LNCAP (cell line): ENCODE measurements around the gene TRIM10.

Experiments
- CTCF ChIP-seq: fragments of 450-650 bp; IDR thresholded peaks from 2 replicates; pipeline ENCODE4 v1.5.1; 2017; ENCODE audit warnings: mild to moderate bottlenecking

TRIM10 gene

GRCh38 chr6:30185846-30186484 lies 25.0 kb upstream of the TRIM10 start:
- TF ChIP-seq CTCF: no peak

DNA sequence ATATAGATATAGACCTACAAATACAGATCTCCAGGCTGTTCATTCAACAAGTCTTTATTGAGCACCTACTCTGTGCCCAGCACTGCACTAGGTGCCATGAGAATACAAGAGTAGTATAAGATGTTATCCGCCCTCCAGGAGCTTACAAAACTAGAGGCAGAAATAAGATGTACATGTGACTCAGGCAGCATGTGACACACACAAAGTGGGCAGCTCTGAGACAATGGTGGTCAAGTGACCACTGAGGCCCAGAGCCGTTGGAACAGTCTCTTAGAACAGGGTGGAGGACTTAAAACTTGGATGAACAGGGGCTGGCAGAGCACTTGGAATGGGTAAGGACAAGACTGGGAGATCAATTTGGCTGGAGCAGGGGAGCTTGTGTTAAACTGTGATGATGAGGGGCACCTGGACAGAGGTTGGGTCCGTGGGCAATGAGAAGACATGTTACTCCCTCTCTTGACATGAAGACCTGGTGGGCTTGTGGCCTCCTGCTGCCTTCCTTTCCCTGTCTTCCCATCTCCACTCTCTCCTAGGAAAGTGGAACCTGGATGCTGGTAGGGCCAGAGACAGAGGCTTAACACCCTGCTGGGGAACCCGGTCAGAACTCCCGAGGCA lies 23.5 kb upstream of the TRIM10 start:
- no peak for TF ChIP-seq CTCF

GRCh38 chr6:30180145-30180544 lies 19.1 kb upstream of the TRIM10 start:
- TF ChIP-seq CTCF: no peak

DNA sequence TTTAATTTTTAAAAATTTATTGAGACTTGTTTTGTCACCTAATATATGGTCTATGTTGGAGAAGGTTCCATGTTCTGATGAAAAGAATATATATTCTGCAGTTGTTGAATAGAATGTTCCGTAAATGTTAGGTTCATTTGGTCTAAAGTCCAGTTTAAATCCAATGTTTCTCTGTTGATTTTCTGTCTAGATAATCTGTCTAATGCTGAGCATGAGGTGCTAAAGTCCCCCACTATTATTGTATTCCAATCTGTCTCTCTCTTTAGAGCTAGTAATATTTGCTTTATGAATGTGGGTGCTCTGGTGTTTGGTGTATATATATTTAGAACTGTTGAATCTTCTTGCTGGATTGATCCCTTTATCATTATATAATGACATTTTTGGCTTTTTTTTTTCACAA lies 17.8 kb upstream of the TRIM10 start:
- TF ChIP-seq CTCF: no peak

DNA sequence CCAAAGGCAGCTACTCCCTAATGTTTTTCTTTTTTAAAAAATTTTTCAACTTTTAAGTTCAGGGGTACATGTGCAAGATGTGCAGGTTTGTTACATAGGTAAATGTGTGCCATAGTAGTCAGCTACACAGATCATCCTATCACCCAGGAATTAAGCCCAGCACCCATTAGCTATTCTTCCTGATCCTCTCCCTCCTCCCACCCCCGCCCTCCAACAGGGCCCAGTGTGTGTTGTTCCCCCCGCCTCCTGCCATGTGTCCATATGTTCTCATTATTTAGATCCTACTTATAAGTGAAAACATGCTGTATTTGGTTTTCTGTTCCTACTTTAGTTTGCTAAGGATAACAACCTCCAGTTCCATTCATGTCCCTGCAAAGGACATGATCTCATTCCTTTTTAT lies 14.8 kb upstream of the TRIM10 start:
- no peak for TF ChIP-seq CTCF

DNA sequence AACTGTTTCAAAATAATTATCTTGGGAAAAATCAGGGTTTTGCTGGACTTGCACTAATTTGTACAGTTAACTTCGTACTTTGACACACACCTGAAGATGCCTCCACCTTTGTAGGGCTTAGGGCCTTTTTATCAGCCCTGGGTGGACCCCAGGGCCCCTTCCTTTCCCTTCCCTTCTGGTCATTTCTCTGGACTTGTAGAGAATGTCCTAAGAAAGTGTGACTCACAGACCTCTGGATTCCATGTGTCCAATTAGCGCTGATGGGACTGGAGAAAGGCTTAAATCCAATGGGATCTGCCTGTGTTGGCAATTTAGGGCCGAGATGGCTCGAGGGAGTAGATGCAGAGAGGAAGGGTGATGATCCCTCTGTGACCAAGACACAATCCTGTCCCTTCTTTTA lies 11.7 kb upstream of the TRIM10 start:
- TF ChIP-seq CTCF: no peak

- TF ChIP-seq CTCF: no peak
Measured at GRCh38 chr6:30171677-30172471, 10.9 kb upstream of the TRIM10 start.
